T-helper 1 cell treated with Interleukin-12 subunit alpha and Interleukin-12 subunit beta and Interleukin-4 antibody, amounts not matched to agents 30 μg/mL and 1 μg/mL, for 36 hours (primary cell): ENCODE measurements around the gene TPSG1.
"Not testable (repeated sequence)": the region's sequence is repeated elsewhere in the genome, so short reads cannot be mapped to it uniquely, and the experiment has no call there.

Experiments used
- H3K27ac Mint-ChIP-seq: one replicate; pipeline ENCODE4 v1.8.0; 2021; ENCODE audit warnings: mild to moderate bottlenecking, mixed read lengths
- H3K27me3 Mint-ChIP-seq: one replicate; pipeline ENCODE4 v1.8.0; 2021; ENCODE audit warnings: low read depth, mixed read lengths
- H3K36me3 Mint-ChIP-seq: one replicate; pipeline ENCODE4 v1.8.0; 2021; ENCODE audit warnings: low read depth, mixed read lengths
- H3K4me1 Mint-ChIP-seq: one replicate; pipeline ENCODE4 v1.8.0; 2021; ENCODE audit warnings: low read depth, mixed read lengths
- H3K4me3 Mint-ChIP-seq: one replicate; pipeline ENCODE4 v1.8.0; 2021; ENCODE audit warnings: mild to moderate bottlenecking, moderate library complexity, mixed read lengths
- H3K9me3 Mint-ChIP-seq: one replicate; pipeline ENCODE4 v1.8.0; 2021; ENCODE audit warnings: mixed read lengths

TPSG1 gene

DNA sequence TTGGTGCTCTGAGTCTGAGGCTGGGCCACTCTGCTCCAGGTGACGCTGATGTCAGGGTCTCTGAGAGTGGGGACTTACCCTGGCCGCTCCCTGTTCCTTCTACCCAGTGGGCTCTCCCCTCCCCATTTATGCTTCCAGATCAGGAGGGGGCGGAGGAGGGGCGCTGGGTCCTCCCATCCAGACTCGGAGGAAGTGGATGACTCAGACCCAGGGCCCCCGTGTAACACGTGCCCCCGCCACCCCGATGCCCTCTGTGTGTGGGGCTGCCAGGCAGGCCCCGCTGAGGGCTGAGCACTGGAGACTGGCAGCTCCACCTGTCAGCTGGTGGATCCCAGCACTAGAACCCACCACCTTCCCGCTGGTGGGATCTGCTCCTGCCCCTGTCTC is 5.0 kb upstream of the TPSG1 start, which contains the start of gene TPSB2:
Gene TPSB2 (minus strand): TSS at position 101 of the 387 bp plus-strand sequence. CDS start 233 bp downstream, outside the sequence.
- not testable (repeated sequence) for H3K9me3 Mint-ChIP-seq, H3K36me3 Mint-ChIP-seq, H3K4me3 Mint-ChIP-seq, H3K27ac Mint-ChIP-seq, H3K27me3 Mint-ChIP-seq, H3K4me1 Mint-ChIP-seq

DNA sequence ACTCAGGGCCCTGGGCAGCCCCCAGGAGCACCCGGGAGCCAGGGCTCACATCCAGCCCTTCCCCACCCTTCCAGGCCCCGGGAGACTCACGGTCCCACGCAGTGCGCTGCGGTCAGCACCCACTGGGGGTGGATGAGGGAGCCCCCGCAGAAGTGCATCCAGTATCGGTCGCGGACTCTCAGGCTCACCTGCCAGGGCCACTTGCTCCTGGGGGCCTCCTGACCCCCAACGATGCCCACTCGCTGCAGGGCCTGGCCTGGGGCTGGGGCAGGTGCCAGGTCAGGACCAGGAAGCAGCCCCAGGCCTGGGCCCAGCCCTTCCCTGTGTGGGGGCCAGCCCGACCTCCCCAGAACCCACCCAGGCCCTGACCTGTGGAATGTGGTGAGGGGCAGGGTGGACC is 4.4 kb upstream of the TPSG1 start:
- not testable (repeated sequence) for H3K4me3 Mint-ChIP-seq, H3K27ac Mint-ChIP-seq, H3K27me3 Mint-ChIP-seq, H3K4me1 Mint-ChIP-seq, H3K36me3 Mint-ChIP-seq, H3K9me3 Mint-ChIP-seq

DNA sequence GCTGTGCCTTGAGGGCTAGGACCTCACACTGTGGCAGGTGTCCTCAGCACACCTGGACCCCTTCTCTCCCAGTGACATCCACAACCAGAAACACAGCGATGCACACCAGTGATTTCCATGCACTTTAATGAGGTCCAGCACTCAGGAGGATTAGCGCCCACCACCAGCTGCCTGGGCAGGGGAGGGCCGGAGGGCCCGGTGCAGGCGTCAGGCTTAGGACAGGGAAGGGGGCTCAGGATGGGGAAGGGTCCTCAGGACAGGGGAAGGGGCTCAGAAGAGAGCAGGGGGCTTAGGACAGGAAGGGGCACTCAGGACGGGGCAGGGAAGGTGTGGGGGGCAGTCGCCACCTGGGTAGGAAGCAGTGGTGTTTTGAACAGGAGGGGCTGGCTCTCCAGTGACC is 3.2 kb upstream of the TPSG1 start:
- not testable (repeated sequence) for H3K4me1 Mint-ChIP-seq, H3K36me3 Mint-ChIP-seq, H3K27ac Mint-ChIP-seq, H3K27me3 Mint-ChIP-seq, H3K4me3 Mint-ChIP-seq, H3K9me3 Mint-ChIP-seq

DNA sequence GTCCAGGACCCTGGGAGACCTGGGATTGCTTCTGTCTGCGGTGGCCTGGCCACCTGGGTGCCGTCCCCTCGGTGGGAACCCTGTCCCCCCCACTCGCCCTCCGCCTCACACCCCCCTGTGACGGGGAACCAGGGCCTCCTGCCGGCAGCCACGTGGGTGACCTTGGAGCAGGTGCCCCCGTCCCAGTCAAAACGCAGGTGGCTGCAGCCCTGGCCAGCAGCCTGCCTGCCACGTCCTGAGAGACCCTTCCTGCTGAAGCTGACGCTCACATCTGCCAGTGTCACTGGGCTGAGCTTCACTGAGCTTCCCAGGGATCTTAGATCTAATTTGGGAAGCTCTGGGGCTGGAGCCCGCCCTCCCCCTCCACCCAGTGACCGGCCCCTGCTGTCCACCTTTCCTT is 1.6 kb upstream of the TPSG1 start:
- not testable (repeated sequence) for H3K4me3 Mint-ChIP-seq, H3K4me1 Mint-ChIP-seq, H3K27ac Mint-ChIP-seq, H3K9me3 Mint-ChIP-seq, H3K27me3 Mint-ChIP-seq, H3K36me3 Mint-ChIP-seq

DNA sequence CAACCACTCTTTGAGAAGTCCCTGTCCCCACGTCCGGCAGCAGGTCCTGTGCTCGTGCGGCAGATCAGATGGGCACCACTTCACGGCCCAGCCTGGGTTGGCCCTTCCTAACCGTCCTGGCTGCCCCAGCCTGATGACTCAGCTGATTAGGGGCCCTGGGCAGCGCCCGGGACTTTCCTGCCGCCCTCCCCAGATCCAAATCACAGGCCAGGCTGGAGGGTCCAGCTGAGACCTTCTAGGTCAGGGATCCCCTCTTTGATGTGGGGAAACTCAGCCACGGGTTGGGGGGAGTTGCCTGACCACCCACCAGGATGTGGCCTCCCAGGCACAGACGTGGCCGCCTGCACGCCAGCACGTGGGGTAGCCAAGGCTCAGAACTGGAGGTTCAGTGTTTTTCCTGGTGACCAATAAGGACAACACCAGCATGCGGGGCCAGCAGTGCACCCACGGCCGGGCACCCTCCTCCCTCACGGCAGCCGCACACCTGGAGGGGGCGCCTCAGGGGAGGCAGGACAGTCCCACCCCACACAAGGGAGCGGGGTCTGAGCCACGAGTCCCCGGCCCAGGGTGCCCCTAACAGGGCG is 752 bp upstream of the TPSG1 start:
- not testable (repeated sequence) for H3K27me3 Mint-ChIP-seq, H3K4me1 Mint-ChIP-seq, H3K4me3 Mint-ChIP-seq, H3K27ac Mint-ChIP-seq, H3K9me3 Mint-ChIP-seq, H3K36me3 Mint-ChIP-seq

DNA sequence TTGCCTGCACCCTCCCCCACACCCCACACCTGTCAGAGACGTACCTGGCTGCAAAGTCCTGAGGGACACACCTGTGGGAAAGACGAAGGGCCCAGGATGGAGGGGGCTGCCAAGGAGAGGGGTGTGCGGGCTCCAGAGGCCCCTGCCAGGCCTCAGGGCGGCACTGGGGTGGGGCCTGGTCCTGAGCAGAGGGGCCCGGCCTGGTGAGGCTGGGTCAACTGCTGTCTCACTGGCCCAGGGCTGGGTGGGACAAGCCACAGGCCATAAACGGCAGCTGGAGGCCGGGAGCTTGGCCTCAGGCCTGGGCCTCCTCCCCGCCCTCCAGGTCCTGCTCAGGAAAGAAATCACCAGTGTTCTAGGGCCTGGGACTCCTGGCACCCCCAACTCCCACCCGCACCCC is 510 bp downstream of the TPSG1 start:
- Mint-ChIP-seq H3K36me3 (no peaks in the 10 kb centered on the region), H3K9me3 (no peaks in the 10 kb centered on the region), H3K4me3 (no peak overlapping the region), H3K27ac (no peak overlapping the region), H3K4me1 (no peaks in the 10 kb centered on the region), H3K27me3 (no peaks in the 10 kb centered on the region)

DNA sequence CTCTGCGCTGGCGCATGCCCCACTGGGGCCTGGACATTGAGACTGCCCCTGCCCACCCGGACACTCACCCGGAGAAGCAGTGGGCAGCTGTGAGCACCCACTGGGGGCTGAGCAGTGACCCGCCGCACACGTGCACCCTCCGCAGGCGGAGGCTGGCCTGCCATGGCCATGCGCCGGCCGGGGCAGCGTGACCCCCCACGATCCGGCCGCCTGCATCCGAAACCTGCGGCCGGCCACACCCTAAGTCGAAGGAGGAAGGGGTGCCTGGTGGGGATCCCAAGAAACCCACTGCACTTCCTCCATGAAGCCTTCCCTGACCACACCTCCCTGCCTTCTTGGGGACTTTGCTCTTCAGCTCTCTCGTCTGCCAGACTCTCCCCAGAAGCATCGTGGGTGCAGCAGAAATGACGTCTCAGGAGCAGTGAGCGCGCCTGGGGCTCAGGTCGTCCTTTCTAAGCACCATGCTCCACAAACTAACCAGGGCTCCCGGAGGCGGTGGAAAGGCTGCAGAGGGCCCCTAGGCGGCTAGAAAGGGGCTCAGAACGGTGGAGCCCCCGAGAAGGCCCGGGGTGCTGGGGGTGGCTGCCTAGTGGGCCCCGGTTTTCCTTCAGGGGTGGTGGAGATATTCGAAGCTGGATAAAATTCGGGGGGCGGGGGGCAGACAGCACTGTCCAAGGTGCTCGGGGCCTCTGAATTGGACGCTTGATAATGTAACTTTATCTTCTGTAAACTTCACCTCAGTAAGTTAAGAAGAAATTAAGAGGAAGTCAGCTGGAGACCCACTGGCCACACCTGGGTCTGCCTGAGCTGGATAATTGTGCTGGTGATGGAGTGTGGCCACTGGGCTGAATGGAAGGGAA is 1.5 kb downstream of the TPSG1 start:
- Mint-ChIP-seq H3K27ac (no peak overlapping the region), H3K36me3 (no peaks in the 10 kb centered on the region)

DNA sequence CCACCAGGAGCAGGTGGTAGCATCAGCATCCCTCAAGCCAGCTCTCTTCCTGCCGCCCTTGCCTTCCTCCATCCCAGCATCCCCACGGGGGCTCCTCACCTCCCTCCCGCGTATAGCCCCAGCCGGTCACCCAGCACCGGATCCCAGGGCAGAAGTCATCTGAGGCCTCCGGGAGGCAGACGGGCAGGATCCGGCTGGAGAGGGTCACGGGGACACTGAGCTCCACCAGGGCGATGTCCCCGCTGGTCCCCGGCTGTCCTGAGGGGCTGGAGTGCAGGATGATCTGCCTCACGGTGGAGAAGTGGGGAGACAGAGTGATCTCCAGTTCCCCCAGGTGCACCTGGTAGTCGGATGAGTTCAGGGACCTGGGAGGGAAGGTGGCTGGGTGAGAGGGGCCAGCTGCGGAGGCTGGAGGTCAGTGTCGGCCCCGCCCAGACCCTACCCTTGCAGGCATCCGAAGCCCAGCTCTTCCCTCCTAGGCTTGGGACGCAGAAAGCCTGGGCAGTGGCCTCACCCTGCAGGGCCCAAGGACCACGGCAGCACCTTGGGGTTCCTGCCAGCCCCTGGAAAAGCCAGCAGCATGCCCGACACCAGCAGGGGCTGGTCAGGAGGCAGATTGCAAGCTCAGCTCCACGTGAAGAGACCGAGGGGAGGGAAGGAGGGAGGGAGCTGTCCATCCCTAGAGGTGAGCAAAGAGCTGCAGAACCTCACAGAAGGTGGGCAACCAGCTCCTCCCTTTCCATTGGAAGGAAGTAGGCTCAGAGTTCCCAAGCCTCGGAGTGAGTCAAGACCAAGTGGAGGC is 2.3 kb downstream of the TPSG1 start:
- Mint-ChIP-seq H3K9me3 (no peaks in the 10 kb centered on the region), H3K27me3 (no peaks in the 10 kb centered on the region), H3K4me1 (no peaks in the 10 kb centered on the region)

More for the DNA sequence above, 1.5 kb downstream of the TPSG1 start:
- no peaks in the 10 kb centered on the region for H3K9me3 Mint-ChIP-seq
- H3K4me3 Mint-ChIP-seq = no peak overlapping the region
- H3K4me1 Mint-ChIP-seq = no peaks in the 10 kb centered on the region
- no peaks in the 10 kb centered on the region for H3K27me3 Mint-ChIP-seq

DNA sequence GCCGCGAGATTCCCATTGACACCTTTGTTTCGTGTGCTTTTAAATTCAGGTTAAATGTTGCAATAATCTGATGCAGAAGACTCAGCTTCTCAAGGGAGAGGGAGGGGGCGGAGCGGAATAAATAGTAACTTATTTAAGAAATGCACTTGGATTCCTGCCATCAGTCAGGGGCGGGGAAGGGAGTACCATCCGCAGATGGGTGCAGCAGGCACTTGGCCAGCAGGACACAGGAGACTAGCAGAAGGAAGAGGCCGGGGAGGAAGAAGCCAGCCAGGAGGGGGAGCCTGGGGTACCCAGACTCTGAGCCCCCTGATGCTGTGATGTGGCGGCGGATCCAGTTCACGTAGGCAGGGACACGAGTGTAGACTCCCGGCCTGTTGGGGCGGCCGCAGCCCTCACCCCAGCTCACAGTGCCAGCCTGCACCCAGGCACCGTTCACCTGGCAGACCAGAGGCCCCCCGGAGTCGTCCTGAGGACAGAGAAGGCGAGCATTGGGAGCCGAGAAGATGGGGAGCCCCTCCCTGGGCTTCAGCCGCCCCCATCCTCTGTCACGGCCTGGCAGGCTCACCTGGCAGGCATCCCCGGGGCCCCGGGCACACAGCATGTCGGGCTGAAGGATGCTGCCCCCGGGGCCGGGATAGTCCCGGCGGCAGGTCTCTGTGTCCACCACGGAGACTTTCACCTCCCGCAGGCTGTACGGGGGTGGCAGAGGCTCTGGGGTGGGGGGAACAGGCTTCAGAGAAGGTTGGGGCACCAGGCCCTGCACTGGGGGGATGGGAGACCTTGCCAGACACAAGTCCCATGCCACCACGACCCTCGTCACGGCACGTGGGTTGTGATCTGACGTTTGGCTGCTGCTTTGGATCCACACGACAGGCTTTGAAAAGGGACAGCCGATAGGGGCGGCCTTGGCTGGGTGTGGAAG is 3.2 kb downstream of the TPSG1 start:
- Mint-ChIP-seq H3K36me3 (no peaks in the 10 kb centered on the region), H3K4me3 (no peak overlapping the region), H3K27ac (no peak overlapping the region), H3K4me1 (no peaks in the 10 kb centered on the region), H3K9me3 (no peaks in the 10 kb centered on the region), H3K27me3 (no peaks in the 10 kb centered on the region)

More for the DNA sequence above, 2.3 kb downstream of the TPSG1 start:
- Mint-ChIP-seq H3K36me3 (no peaks in the 10 kb centered on the region), H3K27ac (no peak overlapping the region), H3K4me3 (no peak overlapping the region)

DNA sequence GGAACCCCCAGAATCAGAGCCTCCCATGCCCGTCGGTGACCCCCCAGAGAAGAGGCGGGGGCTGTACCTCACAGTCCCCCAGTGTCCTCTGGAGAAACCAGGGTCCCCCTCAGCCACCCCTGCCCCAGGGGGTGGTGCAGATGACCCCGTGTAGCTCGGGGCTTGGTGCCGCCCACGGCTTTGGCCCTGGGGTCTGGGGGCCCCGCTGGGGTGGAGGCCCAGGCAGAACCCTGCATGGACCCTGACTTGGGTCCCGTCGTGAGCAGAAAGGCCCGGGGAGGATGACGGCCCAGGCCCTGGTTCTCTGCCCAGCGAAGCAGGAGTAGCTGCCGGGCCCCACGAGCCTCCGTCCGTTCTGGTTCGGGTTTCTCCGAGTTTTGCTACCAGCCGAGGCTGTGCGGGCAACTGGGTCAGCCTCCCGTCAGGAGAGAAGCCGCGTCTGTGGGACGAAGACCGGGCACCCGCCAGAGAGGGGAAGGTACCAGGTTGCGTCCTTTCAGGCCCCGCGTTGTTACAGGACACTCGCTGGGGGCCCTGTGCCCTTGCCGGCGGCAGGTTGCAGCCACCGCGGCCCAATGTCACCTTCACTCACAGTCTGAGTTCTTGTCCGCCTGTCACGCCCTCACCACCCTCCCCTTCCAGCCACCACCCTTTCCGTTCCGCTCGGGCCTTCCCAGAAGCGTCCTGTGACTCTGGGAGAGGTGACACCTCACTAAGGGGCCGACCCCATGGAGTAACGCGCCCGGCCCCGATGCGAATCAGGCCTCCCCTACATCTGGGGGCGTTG is 4.0 kb downstream of the TPSG1 start:
- Mint-ChIP-seq H3K27ac (no peak overlapping the region), H3K4me3 (no peak overlapping the region), H3K36me3 (no peaks in the 10 kb centered on the region), H3K9me3 (no peaks in the 10 kb centered on the region), H3K4me1 (no peaks in the 10 kb centered on the region), H3K27me3 (no peaks in the 10 kb centered on the region)

DNA sequence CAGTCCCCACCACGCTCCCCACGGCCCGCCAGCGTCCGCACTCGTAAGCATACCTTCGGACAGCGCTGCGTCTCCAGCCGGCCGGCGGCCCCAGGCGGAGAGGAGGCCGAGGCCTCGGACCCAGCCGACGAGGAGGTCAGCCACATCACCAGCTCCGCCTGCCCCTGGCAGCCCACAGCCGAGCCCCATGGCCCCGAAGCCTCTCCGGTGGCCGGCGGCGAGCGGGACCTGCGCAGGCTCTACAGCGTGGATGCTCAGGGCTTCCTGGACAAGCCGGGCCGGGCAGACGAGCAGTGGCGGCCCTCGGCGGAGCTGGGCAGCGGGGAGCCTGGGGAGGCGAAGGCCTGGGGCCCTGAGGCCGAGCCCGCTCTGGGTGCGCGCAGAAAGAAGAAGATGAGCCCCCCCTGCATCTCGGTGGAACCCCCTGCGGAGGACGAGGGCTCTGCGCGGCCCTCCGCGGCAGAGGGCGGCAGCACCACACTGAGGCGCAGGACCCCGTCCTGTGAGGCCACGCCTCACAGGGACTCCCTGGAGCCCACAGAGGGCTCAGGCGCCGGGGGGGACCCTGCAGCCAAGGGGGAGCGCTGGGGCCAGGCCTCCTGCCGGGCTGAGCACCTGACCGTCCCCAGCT is 4.9 kb downstream of the TPSG1 start:
- Mint-ChIP-seq H3K27ac (no peak overlapping the region), H3K27me3 (no peaks in the 10 kb centered on the region), H3K9me3 (no peaks in the 10 kb centered on the region), H3K4me3 (no peak overlapping the region), H3K36me3 (no peaks in the 10 kb centered on the region), H3K4me1 (no peaks in the 10 kb centered on the region)

DNA sequence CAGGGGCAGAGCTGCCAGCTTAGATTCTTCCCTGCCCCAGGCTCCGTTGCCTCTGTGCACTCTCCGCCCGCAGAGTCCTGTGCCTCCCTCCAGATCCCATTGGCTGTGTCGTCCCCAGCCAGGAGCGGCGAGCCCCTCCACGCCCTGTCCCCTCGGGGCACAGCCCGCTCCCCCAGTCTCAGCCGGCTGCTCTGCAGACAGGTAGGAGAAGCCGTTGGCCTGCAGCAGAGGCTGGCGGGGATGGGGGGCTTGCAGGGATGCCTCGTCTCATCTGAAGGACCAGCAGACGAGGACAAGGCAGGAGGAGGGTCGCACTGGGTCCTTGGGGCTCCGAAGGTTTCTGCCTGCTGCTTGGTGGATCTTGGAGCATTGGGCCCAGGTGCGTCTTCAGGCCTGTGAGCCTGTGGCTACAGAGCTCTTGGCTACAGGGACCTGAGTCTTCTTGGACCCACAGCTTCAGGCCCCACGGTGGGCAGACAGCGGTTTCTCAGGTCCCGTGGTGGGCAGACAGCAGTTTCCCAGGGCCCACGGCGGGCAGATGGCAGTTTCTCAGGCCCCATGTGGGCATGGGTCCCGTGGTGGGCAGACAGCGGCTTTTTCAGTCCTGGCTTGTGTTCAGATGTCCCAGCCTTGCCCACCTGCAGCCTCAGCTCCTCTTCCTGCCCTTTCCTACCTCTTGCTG is 6.0 kb downstream of the TPSG1 start:
- no peaks in the 10 kb centered on the region for H3K4me1 Mint-ChIP-seq
- no peak overlapping the region for H3K27ac Mint-ChIP-seq
- H3K27me3 Mint-ChIP-seq = no peaks in the 10 kb centered on the region
- no peaks in the 10 kb centered on the region for H3K9me3 Mint-ChIP-seq
- H3K4me3 Mint-ChIP-seq = no peak overlapping the region
- no peaks in the 10 kb centered on the region for H3K36me3 Mint-ChIP-seq
